IgD-negative memory B cell (primary cell): Measurements from ENCODE around the gene RELN. TPM values are rescaled to one million over a fixed set of nuclear protein-coding genes. Genes with fewer than 3 reads are reported as not detected.

Experiments
- H3K27ac Mint-ChIP-seq, 3 donors: one replicate each; pipeline ENCODE4 v1.8.0; 2020 to 2022; ENCODE audit warnings: mild to moderate bottlenecking in 3 of 3, mixed read lengths in 3 of 3, moderate library complexity in 1 of 3
- H3K27me3 Mint-ChIP-seq: one replicate; pipeline ENCODE4 v1.8.0; 2021; ENCODE audit warnings: mixed read lengths
- H3K36me3 Mint-ChIP-seq: one replicate; pipeline ENCODE4 v1.8.0; 2020; ENCODE audit warnings: mild to moderate bottlenecking, mixed read lengths
- H3K4me1 Mint-ChIP-seq, 3 donors: one replicate each; pipeline ENCODE4 v1.8.0; 2020 to 2022; ENCODE audit warnings: mixed read lengths in 3 of 3, mild to moderate bottlenecking in 1 of 3
- H3K4me3 Mint-ChIP-seq, 4 donors: one replicate each; pipeline ENCODE4 v1.8.0; 2020 to 2022; ENCODE audit warnings: mild to moderate bottlenecking in 4 of 4, mixed read lengths in 4 of 4, moderate library complexity in 3 of 4
- H3K9me3 Mint-ChIP-seq, 3 donors: one replicate each; pipeline ENCODE4 v1.8.0; 2020 to 2021; ENCODE audit warnings: mixed read lengths in 3 of 3, mild to moderate bottlenecking in 1 of 3
- polyA plus RNA-seq: library from polyadenylated mRNA; unstranded; fragments of 300-500 nt; fragmentation: Illumina TruSeq; gene quantifications from one replicate; pipeline ENCODE4 v1.2.3, GENCODE V29; 2021

RELN gene
- polyA plus RNA-seq, 1 donor from 2014 or later = not detected

DNA sequence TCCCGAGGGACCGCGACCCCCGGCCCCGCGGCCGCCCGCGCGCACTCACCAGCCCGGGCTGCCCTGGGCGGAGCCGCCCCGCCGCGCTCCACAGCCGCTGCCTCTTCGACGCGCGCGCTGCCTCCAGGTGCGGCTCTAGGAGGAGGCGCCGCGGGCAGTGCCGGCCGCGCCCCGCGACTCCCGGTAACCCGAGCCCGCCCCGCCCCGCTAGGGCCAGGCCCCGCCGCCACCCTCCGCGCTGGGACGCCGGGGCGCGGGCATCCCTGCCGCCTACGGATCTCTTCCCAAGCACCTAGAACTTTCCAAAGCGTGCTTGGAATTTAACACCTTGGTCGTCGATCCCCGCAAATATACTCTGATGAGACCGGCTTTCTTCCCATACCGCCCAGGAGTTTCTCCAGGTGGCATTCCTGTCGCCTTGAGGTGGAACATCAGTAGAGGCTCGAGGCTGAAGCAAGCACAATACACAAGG is 543.4 kb downstream of the RELN start, which contains the start of gene SLC26A5:
SLC26A5 (minus strand) TSS at position 159 of the 472 bp plus-strand sequence. CDS start 24,693 bp downstream, outside the sequence.
- Mint-ChIP-seq H3K27me3 (peaks cover 52% of the 10 kb centered on the region), H3K4me1 (peaks cover 8 to 17% (median 12%) of the 10 kb centered on the region in 3 donors), H3K36me3 (no peaks in the 10 kb centered on the region), H3K4me3 (peak within 1 kb of the TSS in 3 of 4 donors; percentile 58 to 90 (median 69)), H3K9me3 (peaks cover 0 to under 1% (median 0%) of the 10 kb centered on the region in 3 donors), H3K27ac (no peak within 1 kb of the TSS)

DNA sequence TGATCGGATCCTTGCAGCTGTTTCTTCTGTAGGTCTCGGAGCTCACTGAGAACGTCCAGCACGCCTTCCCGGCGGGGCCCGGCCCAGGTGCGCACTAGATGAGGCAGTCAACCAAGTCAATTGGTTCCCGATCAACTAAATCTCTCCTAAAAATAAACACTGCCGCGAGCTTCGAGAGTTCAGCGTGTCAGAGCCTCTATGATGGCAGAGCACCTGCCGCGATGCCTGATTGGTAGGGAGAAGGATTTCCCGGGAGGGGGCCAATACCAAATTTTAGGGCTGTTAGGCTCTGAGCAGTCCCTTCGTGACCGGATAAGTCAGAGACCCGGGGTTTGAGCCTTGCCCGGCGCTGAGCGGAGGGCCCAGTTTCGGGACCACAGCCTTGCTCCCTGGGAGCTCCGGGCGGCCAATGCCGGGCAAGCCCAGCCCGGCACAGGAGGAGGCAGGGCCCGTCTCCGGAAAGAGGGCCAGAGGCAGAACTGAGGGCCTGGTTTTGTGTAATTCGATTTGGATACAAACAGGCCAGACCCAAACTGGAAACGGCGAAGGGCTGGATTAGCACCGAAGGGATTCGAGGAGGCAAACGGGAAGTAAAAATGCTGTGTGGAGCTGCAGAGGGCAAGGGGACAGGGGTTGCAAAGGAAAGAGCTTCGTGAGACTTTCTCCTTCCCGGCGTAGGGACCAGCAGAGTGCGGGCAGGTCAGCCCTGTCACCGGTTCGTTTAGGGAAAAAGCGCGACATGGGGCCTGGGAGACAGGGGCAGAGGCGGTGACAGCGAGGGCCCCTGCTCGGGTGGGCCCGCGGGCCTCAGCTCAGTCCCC is 544.0 kb downstream of the RELN start:
- H3K36me3 Mint-ChIP-seq = no peaks in the 10 kb centered on the region
- H3K4me1 Mint-ChIP-seq = peaks cover 8 to 17% (median 12%) of the 10 kb centered on the region in 3 donors
- no peaks in the 10 kb centered on the region for H3K9me3 Mint-ChIP-seq
- no peak overlapping the region for H3K27ac Mint-ChIP-seq
- H3K27me3 Mint-ChIP-seq = peaks cover 50% of the 10 kb centered on the region
- H3K4me3 Mint-ChIP-seq = peak overlapping the region in 3 of 4 donors; percentile 58 to 90 (median 67)

DNA sequence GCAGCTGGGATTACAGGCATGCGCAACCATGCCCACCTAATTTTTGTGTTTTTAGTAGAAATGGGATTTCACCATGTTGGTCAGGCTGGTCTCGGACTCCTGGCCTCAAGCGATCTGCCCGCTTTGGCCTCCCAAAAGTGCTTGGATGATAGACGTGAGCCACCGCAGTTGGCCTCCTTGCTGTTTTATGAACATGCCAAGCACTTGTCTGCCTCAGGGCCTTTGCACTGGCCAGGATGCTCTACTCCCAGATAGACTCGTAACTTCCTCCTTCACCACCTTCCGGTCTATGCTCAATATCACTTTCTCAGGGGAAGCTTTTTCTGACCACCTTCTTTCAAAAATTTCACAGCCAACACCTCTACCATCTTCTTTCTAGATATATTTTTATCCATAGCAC is 549.8 kb downstream of the RELN start:
- Mint-ChIP-seq H3K27me3 (peaks cover 30% of the 10 kb centered on the region), H3K36me3 (peaks cover 2% of the 10 kb centered on the region), H3K9me3 (peaks cover 3 to 4% (median 3%) of the 10 kb centered on the region in 3 donors), H3K4me1 (peaks cover 0 to 4% (median 3%) of the 10 kb centered on the region in 3 donors), H3K27ac (peak overlapping the region in 1 of 3 donors; percentile 6), H3K4me3 (no peak overlapping the region)

DNA sequence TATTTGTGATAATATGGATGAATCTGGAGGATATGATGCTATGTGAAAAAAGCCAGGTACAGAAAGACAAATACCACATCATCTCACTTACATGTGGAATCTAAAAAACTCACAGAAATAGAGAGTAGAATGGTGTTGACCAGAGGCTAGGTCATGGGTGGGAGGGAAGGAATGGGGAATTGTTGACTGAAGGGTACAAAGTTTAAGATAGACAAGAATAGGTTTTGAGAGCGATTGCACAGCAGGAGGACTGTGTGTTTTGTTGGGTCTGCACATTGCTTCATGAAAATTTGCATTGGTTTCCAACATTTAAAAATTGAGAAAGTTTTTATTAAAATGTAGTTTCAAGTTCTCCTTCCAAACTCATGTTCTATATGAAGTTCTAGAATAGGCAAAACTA is 551.8 kb downstream of the RELN start:
- no peak overlapping the region for H3K27ac Mint-ChIP-seq
- no peak overlapping the region for H3K4me3 Mint-ChIP-seq
- peaks cover 2% of the 10 kb centered on the region for H3K36me3 Mint-ChIP-seq
- H3K9me3 Mint-ChIP-seq = peaks cover 3 to 6% (median 4%) of the 10 kb centered on the region in 3 donors
- H3K4me1 Mint-ChIP-seq = peaks cover 0 to 4% (median 2%) of the 10 kb centered on the region in 3 donors
- H3K27me3 Mint-ChIP-seq = peaks cover 13% of the 10 kb centered on the region

DNA sequence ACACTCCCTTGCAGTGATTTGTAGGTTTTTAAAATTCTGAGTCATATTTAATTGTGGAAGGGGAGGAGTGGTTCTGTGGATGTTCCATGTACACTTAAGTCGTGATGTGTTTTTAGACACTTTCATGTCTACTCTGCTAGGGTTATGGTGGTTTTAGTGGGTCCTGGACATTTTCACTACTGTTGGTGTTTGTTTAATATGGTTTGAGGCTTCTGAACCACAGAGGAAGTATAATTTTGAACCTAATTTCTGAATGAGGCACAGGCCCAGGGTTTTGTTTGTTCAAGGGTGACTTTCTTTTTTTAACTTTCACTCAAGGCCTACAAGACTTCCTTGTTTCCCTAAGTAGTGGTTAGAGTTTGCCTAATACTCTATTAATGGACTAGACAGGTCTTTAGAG is 556.7 kb downstream of the RELN start:
- Mint-ChIP-seq H3K9me3 (peaks cover 0 to 5% (median 0%) of the 10 kb centered on the region in 3 donors), H3K4me1 (peaks cover 0 to 4% (median 3%) of the 10 kb centered on the region in 3 donors), H3K4me3 (no peak overlapping the region), H3K36me3 (no peaks in the 10 kb centered on the region), H3K27ac (no peak overlapping the region), H3K27me3 (peaks cover 8% of the 10 kb centered on the region)

DNA sequence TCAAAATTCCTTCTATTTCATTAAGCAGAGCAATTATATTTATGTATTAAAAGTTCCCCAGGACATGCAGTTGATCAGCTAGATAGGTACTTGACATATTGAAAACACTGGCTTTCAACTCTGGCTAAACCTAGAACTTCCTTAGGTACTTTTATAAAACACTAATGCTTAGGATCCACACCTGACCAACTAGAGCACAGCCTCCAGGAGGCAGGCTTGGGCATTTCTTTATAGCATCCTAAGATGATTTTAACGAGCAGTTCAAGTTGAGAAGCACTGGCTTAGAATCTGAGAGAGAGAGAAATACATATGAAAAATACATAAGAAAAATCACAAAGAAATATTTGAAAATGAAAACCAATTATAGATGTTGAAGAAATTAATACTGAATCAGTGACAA is 564.3 kb downstream of the RELN start:
- no peak overlapping the region for H3K4me3 Mint-ChIP-seq
- peaks cover 7% of the 10 kb centered on the region for H3K27me3 Mint-ChIP-seq
- H3K36me3 Mint-ChIP-seq = peaks cover 2% of the 10 kb centered on the region
- no peak overlapping the region for H3K27ac Mint-ChIP-seq
- H3K4me1 Mint-ChIP-seq = no peaks in the 10 kb centered on the region
- H3K9me3 Mint-ChIP-seq = no peaks in the 10 kb centered on the region

DNA sequence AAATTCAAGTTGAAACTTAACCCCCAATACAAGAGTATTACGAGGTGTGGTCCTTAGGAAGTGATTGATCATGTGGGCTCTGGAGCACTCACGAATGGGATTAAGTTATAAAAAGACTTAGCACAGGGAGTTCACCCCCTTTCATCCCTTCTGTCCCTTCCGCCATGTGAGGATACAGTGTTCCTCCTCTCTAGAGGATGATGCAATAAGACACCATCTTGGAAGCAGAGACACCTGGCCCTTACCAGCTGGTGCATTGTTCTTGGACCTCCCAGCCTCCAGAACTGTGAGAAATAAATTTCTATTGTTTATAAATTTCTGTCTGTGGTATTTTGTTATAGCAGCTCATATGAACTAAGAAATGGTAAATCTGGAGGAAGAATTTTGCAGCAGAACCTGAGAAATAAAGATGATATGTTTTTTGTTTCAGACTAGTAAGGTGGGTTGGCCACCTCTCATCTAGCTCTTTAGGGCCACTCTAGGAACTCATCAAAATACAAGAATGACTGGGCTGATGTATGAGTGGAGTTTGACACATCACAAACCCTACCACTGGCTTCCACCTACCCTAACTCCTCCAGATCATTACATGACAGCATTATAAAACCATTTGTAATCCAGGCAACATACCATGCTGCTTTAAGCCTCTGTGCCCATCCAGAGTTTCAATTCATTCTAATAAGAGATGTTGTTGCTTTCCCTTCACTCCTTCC is 565.8 kb downstream of the RELN start:
- peaks cover 5% of the 10 kb centered on the region for H3K27me3 Mint-ChIP-seq
- no peak overlapping the region for H3K4me3 Mint-ChIP-seq
- no peaks in the 10 kb centered on the region for H3K4me1 Mint-ChIP-seq
- no peaks in the 10 kb centered on the region for H3K9me3 Mint-ChIP-seq
- H3K36me3 Mint-ChIP-seq = peaks cover 2% of the 10 kb centered on the region
- H3K27ac Mint-ChIP-seq = no peak overlapping the region

Other genes with a start within 250 kb of the RELN start
- 16.9 TPM for gene ORC5, start 218.4 kb upstream of the RELN start, polyA plus RNA-seq